Measurements from ENCODE around the gene ZP3.
"Not testable (repeated sequence)": the region's sequence is repeated elsewhere in the genome, so short reads cannot be mapped to it uniquely, and the experiment has no call there.

DNA sequence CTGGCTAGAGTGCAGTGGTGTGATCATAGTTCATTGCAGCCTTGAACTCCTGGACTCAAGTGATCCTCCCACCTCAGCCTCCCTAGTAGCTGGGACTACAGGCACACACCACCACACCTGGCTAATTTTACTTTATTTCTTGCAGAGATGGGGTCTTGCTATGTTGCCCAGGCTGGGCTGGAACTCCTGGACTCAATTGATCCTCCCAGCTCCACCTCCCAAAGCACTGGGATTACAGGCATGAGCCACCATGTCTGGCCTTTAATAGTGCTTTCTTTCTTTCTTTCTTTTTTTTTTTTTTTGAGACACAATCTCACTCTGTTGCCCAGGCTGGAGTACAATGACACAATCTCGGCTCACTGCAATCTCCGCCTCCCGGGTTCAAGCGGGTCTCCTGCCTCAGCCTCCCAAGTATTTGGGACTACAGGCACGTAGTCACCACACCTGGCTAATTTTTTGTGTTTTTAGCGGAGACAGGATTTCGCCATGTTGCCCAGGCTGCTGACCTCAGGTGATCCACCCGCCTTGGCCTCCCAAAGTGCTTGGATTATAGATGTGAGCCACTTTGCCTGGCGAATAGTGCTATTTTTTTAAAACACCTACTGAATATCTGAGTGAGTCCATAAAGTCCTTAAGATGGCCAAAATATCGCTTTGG, 7.0 kb upstream of the ZP3 start:
- TF ChIP-seq, protein P1, sequence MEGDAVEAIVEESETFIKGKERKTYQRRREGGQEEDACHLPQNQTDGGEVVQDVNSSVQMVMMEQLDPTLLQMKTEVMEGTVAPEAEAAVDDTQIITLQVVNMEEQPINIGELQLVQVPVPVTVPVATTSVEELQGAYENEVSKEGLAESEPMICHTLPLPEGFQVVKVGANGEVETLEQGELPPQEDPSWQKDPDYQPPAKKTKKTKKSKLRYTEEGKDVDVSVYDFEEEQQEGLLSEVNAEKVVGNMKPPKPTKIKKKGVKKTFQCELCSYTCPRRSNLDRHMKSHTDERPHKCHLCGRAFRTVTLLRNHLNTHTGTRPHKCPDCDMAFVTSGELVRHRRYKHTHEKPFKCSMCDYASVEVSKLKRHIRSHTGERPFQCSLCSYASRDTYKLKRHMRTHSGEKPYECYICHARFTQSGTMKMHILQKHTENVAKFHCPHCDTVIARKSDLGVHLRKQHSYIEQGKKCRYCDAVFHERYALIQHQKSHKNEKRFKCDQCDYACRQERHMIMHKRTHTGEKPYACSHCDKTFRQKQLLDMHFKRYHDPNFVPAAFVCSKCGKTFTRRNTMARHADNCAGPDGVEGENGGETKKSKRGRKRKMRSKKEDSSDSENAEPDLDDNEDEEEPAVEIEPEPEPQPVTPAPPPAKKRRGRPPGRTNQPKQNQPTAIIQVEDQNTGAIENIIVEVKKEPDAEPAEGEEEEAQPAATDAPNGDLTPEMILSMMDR (IDR thresholded peaks at IDR 0.05), result not testable (repeated sequence)
- TF ChIP-seq EP300, POLR2A, POLR2AphosphoS5 (IDR thresholded peaks at IDR 0.05): not testable (repeated sequence)
